Body of pancreas (tissue), 4 donors: Measurements from ENCODE around the gene SUGCT.

Experiments used
- POLR2A ChIP-seq, 3 donors: fragments of 450-650 bp; IDR thresholded peaks; one replicate each; pipeline ENCODE4 v1.6.1; 2016; ENCODE audit warnings: antibody characterized with exemption in 3 of 3, mild to moderate bottlenecking in 2 of 3
- TF ChIP-seq, protein P1 (sequence below), 7 experiments: fragments of 450-650 bp in 4 of 7; fragments of 200-600 bp in 3 of 7; sonication (generic) in 3 of 7; IDR thresholded peaks; one replicate each; pipeline ENCODE4 v1.5.1; 2016 to 2019; ENCODE audit warnings: antibody characterized with exemption in 7 of 7

DNA sequence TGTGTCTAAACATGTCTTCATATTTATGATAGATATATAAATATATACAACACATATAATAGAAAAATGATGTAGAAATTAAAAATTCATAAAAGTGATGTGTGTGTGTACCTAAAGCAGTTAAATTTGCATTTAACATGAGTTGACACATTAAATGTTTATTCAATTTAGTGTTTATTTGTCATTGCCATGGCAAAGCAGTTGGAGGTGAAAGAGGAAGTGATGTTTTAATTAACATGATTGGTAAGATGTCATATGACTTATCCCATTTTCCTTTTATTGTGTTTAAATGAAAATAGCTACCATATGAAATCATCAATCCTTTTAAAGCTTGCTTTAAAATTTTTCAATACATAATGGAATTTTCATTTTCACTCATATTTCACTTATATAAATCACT, 452.6 kb downstream of the SUGCT start:
- TF ChIP-seq, protein P1, sequence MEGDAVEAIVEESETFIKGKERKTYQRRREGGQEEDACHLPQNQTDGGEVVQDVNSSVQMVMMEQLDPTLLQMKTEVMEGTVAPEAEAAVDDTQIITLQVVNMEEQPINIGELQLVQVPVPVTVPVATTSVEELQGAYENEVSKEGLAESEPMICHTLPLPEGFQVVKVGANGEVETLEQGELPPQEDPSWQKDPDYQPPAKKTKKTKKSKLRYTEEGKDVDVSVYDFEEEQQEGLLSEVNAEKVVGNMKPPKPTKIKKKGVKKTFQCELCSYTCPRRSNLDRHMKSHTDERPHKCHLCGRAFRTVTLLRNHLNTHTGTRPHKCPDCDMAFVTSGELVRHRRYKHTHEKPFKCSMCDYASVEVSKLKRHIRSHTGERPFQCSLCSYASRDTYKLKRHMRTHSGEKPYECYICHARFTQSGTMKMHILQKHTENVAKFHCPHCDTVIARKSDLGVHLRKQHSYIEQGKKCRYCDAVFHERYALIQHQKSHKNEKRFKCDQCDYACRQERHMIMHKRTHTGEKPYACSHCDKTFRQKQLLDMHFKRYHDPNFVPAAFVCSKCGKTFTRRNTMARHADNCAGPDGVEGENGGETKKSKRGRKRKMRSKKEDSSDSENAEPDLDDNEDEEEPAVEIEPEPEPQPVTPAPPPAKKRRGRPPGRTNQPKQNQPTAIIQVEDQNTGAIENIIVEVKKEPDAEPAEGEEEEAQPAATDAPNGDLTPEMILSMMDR (IDR thresholded peaks at IDR 0.05) = no peak
- TF ChIP-seq POLR2A (IDR thresholded peaks at IDR 0.05) = no peak
